Spinal cord (tissue), 10 donors: ENCODE results near the gene PLCH1. TPM values are rescaled to one million over a fixed set of nuclear protein-coding genes. Genes with fewer than 3 reads are reported as not detected.

Source experiments
- DNase-seq, 6 donors: peaks; one replicate each; pipeline versions ENCODE4 v3.0.0 to v3.0.0-alpha.2; 2013 to 2015; ENCODE audit warnings: low spot score in 6 of 6, low read depth in 4 of 6
- H3K27ac ChIP-seq: one replicate; pipeline ENCODE4 v1.5.1; 2013; ENCODE audit warnings: low read depth, low read length, control low read depth
- H3K27me3 ChIP-seq: one replicate; pipeline ENCODE4 v1.6.1; 2013; ENCODE audit warnings: low read length; ENCODE audit not compliant: control insufficient read depth, insufficient read depth
- H3K36me3 ChIP-seq: one replicate; pipeline ENCODE4 v1.6.1; 2013; ENCODE audit warnings: low read length; ENCODE audit not compliant: control insufficient read depth, insufficient read depth
- H3K4me1 ChIP-seq: one replicate; pipeline ENCODE4 v1.6.1; 2013; ENCODE audit warnings: low read length; ENCODE audit not compliant: control insufficient read depth, insufficient read depth
- H3K4me3 ChIP-seq: one replicate; pipeline ENCODE4 v1.5.1; 2013; ENCODE audit warnings: low read depth, low read length, control low read depth
- H3K9me3 ChIP-seq: one replicate; pipeline ENCODE4 v1.6.1; 2013; ENCODE audit warnings: low read length; ENCODE audit not compliant: control insufficient read depth, insufficient read depth
- WGBS: methylation state at CpG from one replicate; pipeline ENCODE4 v1.1.5; 2013; ENCODE audit warnings: missing lambda C conversion rate; ENCODE audit not compliant: insufficient coverage; 5-methylcytosine and 5-hydroxymethylcytosine counted together
- polyA plus RNA-seq, 2 donors: library from polyadenylated mRNA; unstranded; fragments of 120-200 nt; gene quantifications; one replicate each; pipeline ENCODE4 v1.2.1, GENCODE V29; 2013; ENCODE audit not compliant: insufficient read length in 2 of 2
- total RNA-seq, 2 donors: library from RNA; depleted of rRNA in 1 of 2; stranded (reverse); fragments of 120-200 nt in 1 of 2; fragments of >200 nt in 1 of 2; gene quantifications; one replicate each; pipeline versions ENCODE4 v1.2.3 to v1.2.4, GENCODE V29; 2013 to 2014
- donor health status: healthy.

Gene PLCH1
- total and polyA plus RNA-seq, 4 donors, result 10.2 to 20.6 (median 12.9) TPM

- no peak for DNase-seq
- Histone ChIP-seq H3K4me1 (no peaks in the 10 kb centered on the region), H3K27me3 (no peaks in the 10 kb centered on the region), H3K4me3 (no peak overlapping the region), H3K9me3 (peaks cover 5% of the 10 kb centered on the region), H3K27ac (no peak overlapping the region), H3K36me3 (no peaks in the 10 kb centered on the region)
Observed at GRCh38 chr3:155368786-155369185, 376.1 kb downstream of the PLCH1 start.

GRCh38 chr3:155367506-155367905, 377.4 kb downstream of the PLCH1 start:
- H3K27ac ChIP-seq, result no peak overlapping the region
- H3K36me3 ChIP-seq, result no peaks in the 10 kb centered on the region
- DNase-seq, result no peak
- no peaks in the 10 kb centered on the region for H3K27me3 ChIP-seq
- no peak overlapping the region for H3K4me3 ChIP-seq
- H3K4me1 ChIP-seq, result no peaks in the 10 kb centered on the region
- peaks cover 5% of the 10 kb centered on the region for H3K9me3 ChIP-seq

- no CpG with 5 or more reads among the region's 1 CpG for WGBS
- DNase-seq, result no peak
- no peaks in the 10 kb centered on the region for H3K36me3 ChIP-seq
Observed at GRCh38 chr3:155365178-155365783, 379.6 kb downstream of the PLCH1 start.

GRCh38 chr3:155364492-155364891, 380.4 kb downstream of the PLCH1 start:
- H3K36me3 ChIP-seq, result no peaks in the 10 kb centered on the region
- no peak overlapping the region for H3K4me3 ChIP-seq
- H3K9me3 ChIP-seq, result peaks cover 5% of the 10 kb centered on the region
- no peak overlapping the region for H3K27ac ChIP-seq
- DNase-seq, result no peak
- no peaks in the 10 kb centered on the region for H3K4me1 ChIP-seq
- no CpG with 5 or more reads among the region's 2 CpGs for WGBS
- no peaks in the 10 kb centered on the region for H3K27me3 ChIP-seq

More at GRCh38 chr3:155365178-155365783, 379.6 kb downstream of the PLCH1 start:
- Histone ChIP-seq H3K4me3 (no peak overlapping the region), H3K27me3 (no peaks in the 10 kb centered on the region), H3K27ac (no peak overlapping the region), H3K4me1 (no peaks in the 10 kb centered on the region), H3K9me3 (peaks cover 5% of the 10 kb centered on the region)

DNA sequence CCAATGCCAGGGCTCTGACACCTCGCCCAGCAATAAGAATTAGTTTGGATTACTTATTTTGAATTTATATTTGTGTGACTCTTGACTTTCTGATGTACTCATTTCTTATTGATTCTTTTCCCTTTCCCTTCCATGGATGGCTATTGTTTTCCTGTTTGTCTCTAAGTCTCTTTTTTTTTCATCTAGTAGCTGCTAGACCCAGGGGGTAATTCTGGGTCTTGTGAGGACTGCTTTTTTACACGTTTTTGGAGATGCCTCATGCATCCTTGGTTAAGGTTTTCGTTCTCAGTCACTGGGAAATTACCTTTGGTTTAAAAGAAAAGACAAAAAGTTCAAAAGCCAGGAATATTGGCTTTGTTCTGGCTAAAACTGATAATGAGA, 381.2 kb downstream of the PLCH1 start:
- DNase-seq, result no peak
- H3K4me3 ChIP-seq, result no peak overlapping the region
- 11% methylated on average over 2 of the region's 3 CpGs for WGBS
- H3K36me3 ChIP-seq, result no peaks in the 10 kb centered on the region
- H3K27ac ChIP-seq, result no peak overlapping the region
- H3K4me1 ChIP-seq, result no peaks in the 10 kb centered on the region
- no peaks in the 10 kb centered on the region for H3K27me3 ChIP-seq
- peaks cover 5% of the 10 kb centered on the region for H3K9me3 ChIP-seq

DNA sequence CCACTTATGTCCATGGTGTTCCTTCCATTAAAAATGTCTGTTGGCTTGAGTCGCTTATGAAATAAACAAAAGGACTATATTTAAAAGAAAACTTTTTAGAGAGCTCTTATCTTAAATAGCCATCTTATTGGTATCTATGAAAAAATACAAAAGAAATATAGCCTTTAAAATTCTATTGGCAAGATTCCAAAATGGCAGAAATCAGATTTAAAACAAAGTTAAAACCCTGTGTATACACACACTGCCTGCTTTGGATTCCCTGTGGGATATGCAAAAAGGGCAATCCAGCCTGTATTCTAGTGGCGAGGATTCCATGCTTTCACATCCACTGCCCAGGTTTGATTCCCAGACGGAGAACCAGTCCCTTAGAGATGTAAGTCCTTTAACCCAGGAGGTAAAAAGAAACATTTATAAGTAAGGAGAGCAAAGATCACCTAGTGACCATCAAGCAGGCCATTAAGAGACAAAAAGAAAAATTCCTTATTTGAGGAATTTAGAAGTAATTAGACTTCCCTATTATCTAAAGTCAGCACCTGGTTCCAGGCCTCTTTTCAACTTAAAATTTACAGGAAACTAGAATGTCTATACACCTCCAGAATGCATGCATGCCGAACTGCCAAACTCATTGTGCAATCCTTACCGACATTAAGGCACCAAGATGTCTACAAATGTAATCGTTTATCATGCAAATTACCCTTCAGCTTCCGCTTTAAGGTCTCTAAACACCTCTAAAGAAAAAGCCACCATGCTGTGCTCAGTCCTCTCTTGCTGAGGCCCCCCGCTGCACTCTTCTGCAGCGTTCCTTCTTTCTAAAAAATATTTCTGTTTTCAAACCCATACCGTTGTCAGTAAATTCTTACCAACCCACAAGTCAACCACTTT, 381.8 kb downstream of the PLCH1 start:
- H3K36me3 ChIP-seq, result no peaks in the 10 kb centered on the region
- DNase-seq, result peak in 1 of 6 donors; percentile 67
- H3K4me3 ChIP-seq, result no peak overlapping the region
- H3K27me3 ChIP-seq, result no peaks in the 10 kb centered on the region
- H3K27ac ChIP-seq, result no peak overlapping the region
- WGBS, result 14% methylated on average over 5 of the region's 10 CpGs
- no peaks in the 10 kb centered on the region for H3K4me1 ChIP-seq
- peaks cover 5% of the 10 kb centered on the region for H3K9me3 ChIP-seq

DNA sequence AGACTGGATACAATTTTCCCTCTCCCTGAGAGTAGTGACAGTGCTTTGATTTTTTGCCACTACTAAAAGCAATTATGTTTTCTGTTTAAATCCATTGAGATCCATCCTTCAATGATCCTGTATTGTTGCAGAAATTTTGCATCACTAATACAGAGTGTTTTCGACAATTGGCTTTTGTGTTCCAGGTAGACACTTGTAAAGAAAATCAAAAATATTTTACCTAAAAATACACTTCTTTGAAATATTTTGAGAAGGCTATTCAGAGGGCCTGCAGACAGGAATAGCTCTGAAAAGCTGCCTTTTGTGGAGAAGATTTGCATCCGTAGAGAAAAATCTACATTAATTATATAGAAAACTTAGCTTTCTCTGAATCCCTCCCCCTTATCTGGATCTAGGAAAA, 384.6 kb downstream of the PLCH1 start:
- no peaks in the 10 kb centered on the region for H3K27me3 ChIP-seq
- no peak overlapping the region for H3K4me3 ChIP-seq
- no peak for DNase-seq
- WGBS, result no CpG with 5 or more reads among the region's 2 CpGs
- peaks cover 2% of the 10 kb centered on the region for H3K9me3 ChIP-seq
- no peak overlapping the region for H3K27ac ChIP-seq
- no peaks in the 10 kb centered on the region for H3K36me3 ChIP-seq
- H3K4me1 ChIP-seq, result peaks cover 2% of the 10 kb centered on the region

GRCh38 chr3:155356594-155357370, 388.1 kb downstream of the PLCH1 start:
- no peaks in the 10 kb centered on the region for H3K9me3 ChIP-seq
- no peak overlapping the region for H3K27ac ChIP-seq
- H3K27me3 ChIP-seq, result no peaks in the 10 kb centered on the region
- no peak overlapping the region for H3K4me3 ChIP-seq
- H3K36me3 ChIP-seq, result no peaks in the 10 kb centered on the region
- no peak for DNase-seq
- peaks cover 2% of the 10 kb centered on the region for H3K4me1 ChIP-seq
- 63% methylated on average over 4 of the region's 7 CpGs for WGBS

DNA sequence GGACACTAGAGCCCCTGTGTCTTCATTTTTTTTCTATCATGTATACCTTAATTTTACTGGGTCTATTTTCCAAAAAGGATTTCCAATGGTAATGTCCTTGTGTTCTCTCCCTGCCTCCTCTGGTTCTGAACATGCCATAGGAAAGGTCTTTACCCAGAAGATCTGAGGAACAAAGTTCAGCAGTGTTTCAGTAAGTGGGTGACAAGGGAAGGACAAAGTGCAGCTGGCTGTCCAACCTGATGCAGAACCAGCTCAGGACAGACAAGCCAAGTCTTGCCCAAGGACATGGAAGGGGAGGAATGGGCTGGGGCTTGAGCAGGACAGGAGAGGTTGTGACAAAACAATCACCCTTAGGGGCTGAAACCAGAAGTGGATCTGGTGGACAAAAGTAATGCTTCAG, 390.2 kb downstream of the PLCH1 start:
- no peak for DNase-seq
- Histone ChIP-seq H3K36me3 (no peaks in the 10 kb centered on the region), H3K27me3 (no peaks in the 10 kb centered on the region), H3K9me3 (no peaks in the 10 kb centered on the region), H3K4me3 (no peak overlapping the region), H3K27ac (no peak overlapping the region), H3K4me1 (peaks cover 2% of the 10 kb centered on the region)
